Keratinocyte (primary cell): ENCODE results near the gene SFMBT2. TPM values are rescaled to one million over a fixed set of nuclear protein-coding genes. Genes with fewer than 3 reads are reported as not detected.

Source experiments
- DNase-seq: peaks from one replicate; pipeline ENCODE4 v3.0.0-alpha.2; 2011; ENCODE audit warnings: low read depth, missing footprints, low spot score
- FAIRE-seq: peaks from 2 replicates; lab custom pipeline; 2011; peaks lifted over from hg19 to GRCh38; lab: Jason Lieb, UNC
- H2AFZ ChIP-seq: 2 replicates; pipeline ENCODE4 v1.6.0; 2012; ENCODE audit warnings: low read length, control low read depth, inconsistent platforms; ENCODE audit not compliant: control insufficient read depth
- H3K27ac ChIP-seq: 2 replicates; pipeline ENCODE4 v1.5.1; 2011; ENCODE audit warnings: low read length; ENCODE audit not compliant: control insufficient read depth, insufficient read depth
- H3K27me3 ChIP-seq: 3 replicates; pipeline ENCODE4 v1.6.0; 2011; ENCODE audit warnings: low read length; ENCODE audit not compliant: control insufficient read depth, insufficient read depth; ENCODE audit errors: extremely low read depth
- H3K36me3 ChIP-seq, 2 experiments: 2 replicates in 1 of 2; 3 replicates in 1 of 2; pipeline ENCODE4 v1.5.1; 2011; ENCODE audit warnings: low read length in 2 of 2, mild to moderate bottlenecking in 1 of 2; ENCODE audit not compliant: control insufficient read depth in 2 of 2, insufficient read depth in 2 of 2; ENCODE audit errors: extremely low read depth in 1 of 2
- H3K4me1 ChIP-seq: 3 replicates; pipeline ENCODE4 v1.5.1; 2011; ENCODE audit warnings: low read length; ENCODE audit not compliant: control insufficient read depth, insufficient read depth; ENCODE audit errors: extremely low read depth
- H3K4me2 ChIP-seq: 3 replicates; pipeline ENCODE4 v1.6.0; 2011; ENCODE audit warnings: low read depth, low read length; ENCODE audit not compliant: control insufficient read depth, insufficient read depth; ENCODE audit errors: extremely low read depth
- H3K4me3 ChIP-seq, 3 experiments: fragments of 200-600 bp in 1 of 3; sonication (generic) in 1 of 3; 2 replicates in 2 of 3; 3 replicates in 1 of 3; pipeline ENCODE4 v1.5.1; 2011 to 2016; ENCODE audit warnings: low read length in 3 of 3, mild to moderate bottlenecking in 3 of 3, control low read depth in 2 of 3, inconsistent platforms in 1 of 3, low read depth in 1 of 3, mixed read lengths in 1 of 3, mixed run types in 1 of 3, moderate library complexity in 1 of 3; ENCODE audit not compliant: control insufficient read depth in 2 of 3, insufficient read depth in 2 of 3; ENCODE audit errors: extremely low read depth in 1 of 3
- H3K79me2 ChIP-seq: 2 replicates; pipeline ENCODE4 v1.6.0; 2012; ENCODE audit warnings: low read length; ENCODE audit not compliant: control insufficient read depth, insufficient read depth
- H3K9ac ChIP-seq: 3 replicates; pipeline ENCODE4 v1.6.0; 2011; ENCODE audit warnings: low read length; ENCODE audit not compliant: control insufficient read depth, insufficient read depth; ENCODE audit errors: extremely low read depth
- H3K9me1 ChIP-seq: 3 replicates; pipeline ENCODE4 v1.6.0; 2011; ENCODE audit warnings: low read length; ENCODE audit not compliant: control insufficient read depth, insufficient read depth; ENCODE audit errors: extremely low read depth
- H3K9me3 ChIP-seq: 2 replicates; pipeline ENCODE4 v1.5.1; 2012; ENCODE audit warnings: low read depth, low read length; ENCODE audit not compliant: control insufficient read depth
- H4K20me1 ChIP-seq: 3 replicates; pipeline ENCODE4 v1.6.0; 2011; ENCODE audit warnings: low read length; ENCODE audit not compliant: control insufficient read depth, insufficient read depth; ENCODE audit errors: extremely low read depth
- EZH2 ChIP-seq: IDR thresholded peaks from one replicate; pipeline ENCODE4 v1.6.1; 2012; ENCODE audit warnings: inconsistent platforms, mild to moderate bottlenecking, low read length, moderate library complexity
- dilution Hi-C: fragments of 300-500 bp; cut with MboI; formaldehyde crosslinking; loops from one replicate; pipeline ENCODE4 v1.7.0; 2020; ENCODE audit warnings: low sequenced_read_pairs; ENCODE audit not compliant: extremely low pct_ligation_motif_present
- polyA plus RNA-seq, 5 experiments: library from polyadenylated mRNA; depleted of rRNA in 3 of 5; stranded (reverse) in 3 of 5; stranded (forward) in 1 of 5; unstranded in 1 of 5; fragments of >200 nt; gene quantifications; 1 replicate in 1 of 5; 2 replicates in 3 of 5; 3 replicates in 1 of 5; pipeline versions ENCODE4 v1.2.1 to v1.2.3, GENCODE V29; 2011 to 2012; ENCODE audit warnings: missing spikeins in 2 of 5, low read depth in 1 of 5, low replicate concordance in 1 of 5
- TF ChIP-seq, protein P1 (sequence below), 3 experiments: IDR thresholded peaks in 1 of 3; conservative IDR thresholded peaks in 1 of 3; optimal IDR thresholded peaks in 1 of 3; 2 replicates in 2 of 3; 3 replicates in 1 of 3; pipeline versions ENCODE3 to v1.5.1; 2011; ENCODE audit warnings: low read length in 3 of 3, mild to moderate bottlenecking in 3 of 3, moderate library complexity in 2 of 3, control low read depth in 1 of 3, inconsistent platforms in 1 of 3; ENCODE audit not compliant: insufficient read depth in 2 of 3; ENCODE audit errors: extremely low read depth in 1 of 3

The SFMBT2 gene
- polyA plus RNA-seq, 1 donor (not counting 4 experiments of a cell fraction or from before 2014, with no cell fraction given), result 0.71 TPM

DNA sequence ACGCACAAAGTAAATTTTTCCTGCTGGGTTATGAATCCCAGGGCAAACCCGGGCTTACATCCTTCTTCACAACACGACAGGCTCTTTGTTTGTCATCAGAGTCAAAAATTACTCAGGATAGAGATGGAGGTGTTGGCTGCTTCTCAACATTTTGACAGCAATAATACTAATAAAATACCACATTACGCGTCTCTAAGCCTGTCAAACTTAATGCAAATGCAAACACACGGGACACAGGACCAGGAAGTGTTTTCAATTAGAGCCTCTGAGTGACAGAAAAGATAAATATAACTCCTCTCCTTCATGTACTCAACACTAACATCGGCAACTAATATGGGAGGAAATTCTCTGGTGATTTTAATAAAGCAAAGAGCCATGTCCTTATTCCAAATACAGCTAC lies 128.4 kb downstream of the SFMBT2 start:
- dilution Hi-C loops, result no loop called here
- FAIRE-seq (no peak), DNase-seq (no peak)
- Histone ChIP-seq H3K4me1 (no peaks in the 10 kb centered on the region), H4K20me1 (no peaks in the 10 kb centered on the region), H3K27me3 (no peaks in the 10 kb centered on the region), H3K27ac (no peak overlapping the region), H3K79me2 (no peaks in the 10 kb centered on the region), H3K4me3 (no peak overlapping the region), H3K9me1 (no peaks in the 10 kb centered on the region), H3K9ac (no peak overlapping the region), H3K9me3 (no peaks in the 10 kb centered on the region), H2AFZ (no peak overlapping the region), H3K36me3 (no peaks in the 10 kb centered on the region), H3K4me2 (no peak overlapping the region)
- no peak for TF ChIP-seq EZH2
- TF ChIP-seq, protein P1, sequence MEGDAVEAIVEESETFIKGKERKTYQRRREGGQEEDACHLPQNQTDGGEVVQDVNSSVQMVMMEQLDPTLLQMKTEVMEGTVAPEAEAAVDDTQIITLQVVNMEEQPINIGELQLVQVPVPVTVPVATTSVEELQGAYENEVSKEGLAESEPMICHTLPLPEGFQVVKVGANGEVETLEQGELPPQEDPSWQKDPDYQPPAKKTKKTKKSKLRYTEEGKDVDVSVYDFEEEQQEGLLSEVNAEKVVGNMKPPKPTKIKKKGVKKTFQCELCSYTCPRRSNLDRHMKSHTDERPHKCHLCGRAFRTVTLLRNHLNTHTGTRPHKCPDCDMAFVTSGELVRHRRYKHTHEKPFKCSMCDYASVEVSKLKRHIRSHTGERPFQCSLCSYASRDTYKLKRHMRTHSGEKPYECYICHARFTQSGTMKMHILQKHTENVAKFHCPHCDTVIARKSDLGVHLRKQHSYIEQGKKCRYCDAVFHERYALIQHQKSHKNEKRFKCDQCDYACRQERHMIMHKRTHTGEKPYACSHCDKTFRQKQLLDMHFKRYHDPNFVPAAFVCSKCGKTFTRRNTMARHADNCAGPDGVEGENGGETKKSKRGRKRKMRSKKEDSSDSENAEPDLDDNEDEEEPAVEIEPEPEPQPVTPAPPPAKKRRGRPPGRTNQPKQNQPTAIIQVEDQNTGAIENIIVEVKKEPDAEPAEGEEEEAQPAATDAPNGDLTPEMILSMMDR (optimal IDR thresholded peaks at IDR 0.05 in 1 of 3, IDR thresholded peaks at IDR 0.05 in 1 of 3, conservative IDR thresholded peaks at IDR 0.05 in 1 of 3; ENCODE audit: extremely low read depth in 1 of 3, insufficient read depth in 2 of 3, low read length in 3 of 3), result no peak

DNA sequence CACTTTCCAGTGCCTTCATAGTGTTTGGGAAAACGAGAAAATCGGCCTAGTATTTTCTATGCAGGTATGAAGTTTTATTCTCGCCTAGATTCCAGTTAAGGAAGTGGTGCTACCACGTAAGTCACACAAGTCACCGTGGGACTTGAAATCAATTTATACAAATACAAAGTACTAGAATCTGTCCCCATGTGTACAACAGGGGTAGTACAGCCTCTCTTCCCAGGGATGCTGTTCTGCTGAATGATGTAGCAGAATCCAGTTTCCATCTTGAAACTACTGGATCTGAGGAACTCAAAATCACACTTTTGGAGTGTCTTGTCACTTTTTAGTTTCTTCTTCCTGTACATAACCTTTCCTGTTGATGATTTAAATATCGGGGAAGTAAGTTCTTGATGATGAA lies 129.4 kb downstream of the SFMBT2 start:
- Histone ChIP-seq H3K27me3 (no peaks in the 10 kb centered on the region), H3K4me1 (no peaks in the 10 kb centered on the region), H3K4me3 (no peak overlapping the region), H3K4me2 (no peak overlapping the region), H2AFZ (no peak overlapping the region), H4K20me1 (no peaks in the 10 kb centered on the region), H3K27ac (no peak overlapping the region), H3K36me3 (no peaks in the 10 kb centered on the region), H3K9me3 (no peaks in the 10 kb centered on the region), H3K79me2 (no peaks in the 10 kb centered on the region), H3K9ac (no peak overlapping the region), H3K9me1 (no peaks in the 10 kb centered on the region)
- TF ChIP-seq, protein P1 (optimal IDR thresholded peaks at IDR 0.05 in 1 of 3, IDR thresholded peaks at IDR 0.05 in 1 of 3, conservative IDR thresholded peaks at IDR 0.05 in 1 of 3; ENCODE audit: extremely low read depth in 1 of 3, insufficient read depth in 2 of 3, low read length in 3 of 3), result no peak
- TF ChIP-seq EZH2, result no peak
- no peak for DNase-seq
- dilution Hi-C loops, result no loop called here
- FAIRE-seq, result no peak
